ENCODE results near the gene GSTCD.

GSTCD gene

GRCh38 chr4:105710678-105711077, 2.1 kb downstream of the GSTCD start:
- no peaks in the 10 kb centered on the region for H3K36me3 ChIP-seq (ENCODE audit: control insufficient read depth, insufficient read depth, low read length)
- no peak for TF ChIP-seq CTCF (IDR thresholded peaks at IDR 0.05; ENCODE audit: insufficient read depth, low read length, poor library complexity, severe bottlenecking)
- H3K4me3 ChIP-seq (replicated peaks; ENCODE audit: low read depth, low read length), result no peak overlapping the region
- no peak for DNase-seq (ENCODE audit: extremely low read depth, insufficient read length)
- H3K27me3 ChIP-seq (replicated peaks; ENCODE audit: control insufficient read depth, insufficient read depth, low read length), result no peaks in the 10 kb centered on the region

- Histone ChIP-seq H3K27me3 (replicated peaks; ENCODE audit: control insufficient read depth, insufficient read depth, low read length) (no peaks in the 10 kb centered on the region), H3K4me3 (replicated peaks; ENCODE audit: low read depth, low read length) (no peak overlapping the region), H3K36me3 (ENCODE audit: control insufficient read depth, insufficient read depth, low read length) (no peaks in the 10 kb centered on the region)
- no peak for TF ChIP-seq CTCF (IDR thresholded peaks at IDR 0.05; ENCODE audit: insufficient read depth, low read length, poor library complexity, severe bottlenecking)
- DNase-seq (ENCODE audit: extremely low read depth, insufficient read length), result no peak
Observed at GRCh38 chr4:105712766-105713165, 4.2 kb downstream of the GSTCD start.

GRCh38 chr4:105714071-105714521, 5.5 kb downstream of the GSTCD start:
- peak overlapping the region; percentile 58 for H3K4me3 ChIP-seq (replicated peaks; ENCODE audit: low read depth, low read length)
- H3K27me3 ChIP-seq (replicated peaks; ENCODE audit: control insufficient read depth, insufficient read depth, low read length), result no peaks in the 10 kb centered on the region
- DNase-seq (ENCODE audit: extremely low read depth, insufficient read length), result no peak
- no peak for TF ChIP-seq CTCF (IDR thresholded peaks at IDR 0.05; ENCODE audit: insufficient read depth, low read length, poor library complexity, severe bottlenecking)
- no peaks in the 10 kb centered on the region for H3K36me3 ChIP-seq (ENCODE audit: control insufficient read depth, insufficient read depth, low read length)

- Histone ChIP-seq H3K4me3 (replicated peaks; ENCODE audit: low read depth, low read length) (no peak overlapping the region), H3K27me3 (replicated peaks; ENCODE audit: control insufficient read depth, insufficient read depth, low read length) (no peaks in the 10 kb centered on the region), H3K36me3 (ENCODE audit: control insufficient read depth, insufficient read depth, low read length) (no peaks in the 10 kb centered on the region)
- TF ChIP-seq CTCF (IDR thresholded peaks at IDR 0.05; ENCODE audit: insufficient read depth, low read length, poor library complexity, severe bottlenecking), result no peak
- DNase-seq (ENCODE audit: extremely low read depth, insufficient read length), result no peak
Observed at GRCh38 chr4:105714932-105715331, 6.3 kb downstream of the GSTCD start.

- no peak overlapping the region for H3K4me3 ChIP-seq (replicated peaks; ENCODE audit: low read depth, low read length)
- H3K36me3 ChIP-seq (ENCODE audit: control insufficient read depth, insufficient read depth, low read length), result no peaks in the 10 kb centered on the region; the same call in 1 of the 2 replicates
- TF ChIP-seq CTCF (IDR thresholded peaks at IDR 0.05; ENCODE audit: insufficient read depth, low read length, poor library complexity, severe bottlenecking), result peak; percentile 24
- no peak for DNase-seq (ENCODE audit: extremely low read depth, insufficient read length)
- no peaks in the 10 kb centered on the region for H3K27me3 ChIP-seq (replicated peaks; ENCODE audit: control insufficient read depth, insufficient read depth, low read length)
Observed at GRCh38 chr4:105715692-105716278, 7.2 kb downstream of the GSTCD start.

GRCh38 chr4:105719204-105719603, 10.6 kb downstream of the GSTCD start:
- no peaks in the 10 kb centered on the region; the same call in 1 of the 2 replicates for H3K36me3 ChIP-seq (ENCODE audit: control insufficient read depth, insufficient read depth, low read length)
- TF ChIP-seq CTCF (IDR thresholded peaks at IDR 0.05; ENCODE audit: insufficient read depth, low read length, poor library complexity, severe bottlenecking), result no peak
- no peaks in the 10 kb centered on the region for H3K27me3 ChIP-seq (replicated peaks; ENCODE audit: control insufficient read depth, insufficient read depth, low read length)
- H3K4me3 ChIP-seq (replicated peaks; ENCODE audit: low read depth, low read length), result no peak overlapping the region
- DNase-seq (ENCODE audit: extremely low read depth, insufficient read length), result no peak

All from GM06990 (cell line).